ENCODE results near the gene TAS2R3.

TAS2R3 gene

GRCh38 chr7:141729020-141729419 lies 34.9 kb upstream of the TAS2R3 start:
- DNase-seq (ENCODE audit: extremely low read depth, low read depth) = no peak
- TF ChIP-seq CTCF (IDR thresholded peaks at IDR 0.05; ENCODE audit: low read depth, low read length, missing control alignments) = no peak
- no peak overlapping the region for H3K4me3 ChIP-seq (replicated peaks; ENCODE audit: low read depth, low read length)

GRCh38 chr7:141731476-141732149 lies 32.3 kb upstream of the TAS2R3 start:
- no peak for TF ChIP-seq CTCF (IDR thresholded peaks at IDR 0.05; ENCODE audit: low read depth, low read length, missing control alignments)
- no peak for DNase-seq (ENCODE audit: extremely low read depth, low read depth)

GRCh38 chr7:141737118-141737835 lies 26.6 kb upstream of the TAS2R3 start:
- no peak for DNase-seq (ENCODE audit: extremely low read depth, low read depth)
- TF ChIP-seq CTCF (IDR thresholded peaks at IDR 0.05; ENCODE audit: low read depth, low read length, missing control alignments) = no peak
- H3K4me3 ChIP-seq (replicated peaks; ENCODE audit: low read depth, low read length) = peak overlapping the region; percentile 76

More at GRCh38 chr7:141731476-141732149, 32.3 kb upstream of the TAS2R3 start:
- H3K4me3 ChIP-seq (replicated peaks; ENCODE audit: low read depth, low read length) = no peak overlapping the region

GRCh38 chr7:141737836-141738591 lies 25.9 kb upstream of the TAS2R3 start, which contains the start of gene SSBP1:
Gene SSBP1 (plus strand): TSS chr7:141738358. CDS start chr7:141739167, 809 bp downstream.
- TF ChIP-seq CTCF (IDR thresholded peaks at IDR 0.05; ENCODE audit: low read depth, low read length, missing control alignments) = peak; percentile 82
- peak within 1 kb of the TSS; percentile 76 for H3K4me3 ChIP-seq (replicated peaks; ENCODE audit: low read depth, low read length)
- DNase-seq (ENCODE audit: extremely low read depth, low read depth) = peak; percentile 90

GRCh38 chr7:141738592-141739013 lies 25.3 kb upstream of the TAS2R3 start:
- TF ChIP-seq CTCF (IDR thresholded peaks at IDR 0.05; ENCODE audit: low read depth, low read length, missing control alignments) = no peak
- DNase-seq (ENCODE audit: extremely low read depth, low read depth) = no peak
- peak overlapping the region; percentile 76 for H3K4me3 ChIP-seq (replicated peaks; ENCODE audit: low read depth, low read length)

GRCh38 chr7:141739250-141739649 lies 24.6 kb upstream of the TAS2R3 start:
- TF ChIP-seq CTCF (IDR thresholded peaks at IDR 0.05; ENCODE audit: low read depth, low read length, missing control alignments) = no peak
- peak overlapping the region; percentile 76 for H3K4me3 ChIP-seq (replicated peaks; ENCODE audit: low read depth, low read length)
- no peak for DNase-seq (ENCODE audit: extremely low read depth, low read depth)
